Liver (tissue), 9 donors: Measurements from ENCODE around the gene ACSL6. TPM values are rescaled to one million over a fixed set of nuclear protein-coding genes. Genes with fewer than 3 reads are reported as not detected.
A peak's percentile ranks its signal among the peaks of the same experiment; 100 is the strongest.

Experiments used
- DNase-seq: peaks from one replicate; pipeline ENCODE4 v3.0.0-alpha.2; 2017; ENCODE audit warnings: low spot score
- H3K27ac ChIP-seq, 2 donors: one replicate each; pipeline ENCODE4 v1.7.0; 2013; ENCODE audit warnings: inconsistent platforms in 2 of 2, low read length in 2 of 2, control low read depth in 1 of 2, low read depth in 1 of 2, mild to moderate bottlenecking in 1 of 2
- H3K27me3 ChIP-seq, 4 donors: one replicate each; pipeline versions ENCODE4 v1.6.1 to v1.7.0; 2013; ENCODE audit warnings: low read length in 3 of 4, inconsistent platforms in 1 of 4, mild to moderate bottlenecking in 1 of 4, moderate library complexity in 1 of 4; ENCODE audit not compliant: control insufficient read depth in 4 of 4, insufficient read depth in 4 of 4
- H3K36me3 ChIP-seq, 4 donors: one replicate each; pipeline versions ENCODE4 v1.6.1 to v1.7.0; 2013; ENCODE audit warnings: low read length in 3 of 4, mild to moderate bottlenecking in 3 of 4, low read depth in 1 of 4, moderate library complexity in 1 of 4; ENCODE audit not compliant: control insufficient read depth in 4 of 4, insufficient read depth in 3 of 4
- H3K4me1 ChIP-seq, 4 donors: one replicate each; pipeline versions ENCODE4 v1.6.1 to v1.7.0; 2013; ENCODE audit warnings: low read length in 3 of 4, mild to moderate bottlenecking in 3 of 4, moderate library complexity in 1 of 4; ENCODE audit not compliant: control insufficient read depth in 4 of 4, insufficient read depth in 4 of 4
- H3K4me3 ChIP-seq, 3 donors: one replicate each; pipeline versions ENCODE4 v1.6.1 to v1.7.0; 2013; ENCODE audit warnings: low read length in 3 of 3, control low read depth in 1 of 3, low read depth in 1 of 3, mild to moderate bottlenecking in 1 of 3
- H3K9ac ChIP-seq, 2 donors: one replicate each; pipeline ENCODE4 v1.7.0; 2013; ENCODE audit warnings: low read length in 2 of 2, mild to moderate bottlenecking in 2 of 2, moderate library complexity in 2 of 2, control low read depth in 1 of 2, low read depth in 1 of 2
- H3K9me3 ChIP-seq, 4 donors: one replicate each; pipeline versions ENCODE4 v1.6.1 to v1.7.0; 2013; ENCODE audit warnings: low read length in 3 of 4; ENCODE audit not compliant: control insufficient read depth in 4 of 4
- ATF3 ChIP-seq: IDR thresholded peaks from 2 replicates; pipeline ENCODE4 v1.6.1; 2016; ENCODE audit warnings: antibody characterized with exemption
- CTCF ChIP-seq: fragments of 150-350 bp; IDR thresholded peaks from 2 replicates; pipeline ENCODE4 v1.5.1; 2017; ENCODE audit warnings: improper control_type of control experiment, low read depth, low read length; ENCODE audit not compliant: missing input control
- EGR1 ChIP-seq, 2 donors: IDR thresholded peaks; 2 replicates each; pipeline ENCODE4 v1.6.1; 2016 to 2018; ENCODE audit warnings: antibody characterized with exemption in 2 of 2, low read depth in 2 of 2
- FOXA1 ChIP-seq: IDR thresholded peaks from 2 replicates; pipeline ENCODE4 v1.6.1; 2016; ENCODE audit warnings: antibody characterized with exemption
- FOXA2 ChIP-seq: IDR thresholded peaks from 2 replicates; pipeline ENCODE4 v1.6.1; 2016; ENCODE audit warnings: antibody characterized with exemption
- GABPA ChIP-seq, 2 donors: IDR thresholded peaks in 1 of 2; conservative IDR thresholded peaks in 1 of 2; 2 replicates each; pipeline ENCODE4 v1.6.1; 2016; ENCODE audit warnings: antibody characterized with exemption in 2 of 2, mild to moderate bottlenecking in 1 of 2, moderate library complexity in 1 of 2
- HNF4A ChIP-seq, 2 donors: conservative IDR thresholded peaks; 2 replicates each; pipeline ENCODE4 v1.6.1; 2016; ENCODE audit warnings: antibody characterized with exemption in 2 of 2, mild to moderate bottlenecking in 2 of 2
- HNF4G ChIP-seq: IDR thresholded peaks from 2 replicates; pipeline ENCODE4 v1.6.1; 2016; ENCODE audit warnings: antibody characterized with exemption
- JUND ChIP-seq, 2 donors: IDR thresholded peaks; 2 replicates each; pipeline ENCODE4 v1.6.1; 2016; ENCODE audit warnings: antibody characterized with exemption in 2 of 2
- MAX ChIP-seq: IDR thresholded peaks from 2 replicates; pipeline ENCODE4 v1.6.1; 2016; ENCODE audit warnings: antibody characterized with exemption
- NR2F2 ChIP-seq: IDR thresholded peaks from 2 replicates; pipeline ENCODE4 v1.6.1; 2016; ENCODE audit warnings: antibody characterized with exemption
- RAD21 ChIP-seq, 2 donors: IDR thresholded peaks; 2 replicates each; pipeline ENCODE4 v1.6.1; 2016; ENCODE audit warnings: antibody characterized with exemption in 2 of 2, mild to moderate bottlenecking in 2 of 2
- REST ChIP-seq: IDR thresholded peaks from 2 replicates; pipeline ENCODE4 v1.6.1; 2016; ENCODE audit warnings: antibody characterized with exemption, mild to moderate bottlenecking
- RXRA ChIP-seq, 2 donors: IDR thresholded peaks; 2 replicates each; pipeline ENCODE4 v1.6.1; 2017 to 2018; ENCODE audit warnings: antibody characterized with exemption in 2 of 2, mild to moderate bottlenecking in 1 of 2
- SP1 ChIP-seq: IDR thresholded peaks from 2 replicates; pipeline ENCODE4 v1.6.1; 2018; ENCODE audit warnings: antibody characterized with exemption, mild to moderate bottlenecking
- TAF1 ChIP-seq: conservative IDR thresholded peaks from 2 replicates; pipeline ENCODE4 v1.6.1; 2016; ENCODE audit warnings: antibody characterized with exemption, mild to moderate bottlenecking
- YY1 ChIP-seq: IDR thresholded peaks from 2 replicates; pipeline ENCODE4 v1.6.1; 2016; ENCODE audit warnings: antibody characterized with exemption, mild to moderate bottlenecking
- ZBTB33 ChIP-seq: IDR thresholded peaks from 2 replicates; pipeline ENCODE4 v1.6.1; 2016; ENCODE audit warnings: antibody characterized with exemption
- whole genome bisulfite sequencing: extraction: QIAGEN DNeasy Blood & Tissue Kit; methylation state at CpG from one replicate; pipeline ENCODE4 v1.1.7; 2013; 5-methylcytosine and 5-hydroxymethylcytosine counted together
- polyA plus RNA-seq, 2 donors: library from polyadenylated mRNA; stranded (reverse) in 1 of 2; unstranded in 1 of 2; fragments of 200-250 nt in 1 of 2; fragments of >200 nt in 1 of 2; fragmentation: Nextera tagmentation in 1 of 2; extraction: Ambion mirVana in 1 of 2; gene quantifications; one replicate each; pipeline versions ENCODE4 v1.2.1 to v1.2.3, GENCODE V29; 2013 to 2015
- total RNA-seq, 2 donors: library from RNA; depleted of rRNA; stranded (reverse); fragments of >200 nt; gene quantifications; one replicate each; pipeline ENCODE4 v1.2.3, GENCODE V29; 2014
- donor health status: healthy.
- donor health status: healthy.
- donor health status: healthy.
- donor health status: healthy.
- donor health status: healthy.

The ACSL6 gene
- total and polyA plus RNA-seq, 4 donors = 0.89 to 129 (median 4.6) TPM

- Histone ChIP-seq H3K27ac (no peak overlapping the region), H3K9ac (no peak overlapping the region), H3K9me3 (no peaks in the 10 kb centered on the region), H3K27me3 (no peaks in the 10 kb centered on the region), H3K4me3 (no peak overlapping the region), H3K36me3 (no peaks in the 10 kb centered on the region), H3K4me1 (peaks cover 3 to 16% (median 13%) of the 10 kb centered on the region in 4 donors)
- no peak for TF ChIP-seq EGR1 (IDR thresholded peaks at IDR 0.05; ENCODE audit: low read depth in 2 of 2)
- DNase-seq = peak; percentile 32
- WGBS = 97% methylated on average over 2 of the region's 2 CpGs
These were observed 2.3 kb upstream of the ACSL6 start for GRCh38 chr5:132013711-132014110.

- Histone ChIP-seq H3K9me3 (no peaks in the 10 kb centered on the region), H3K27ac (no peak overlapping the region), H3K27me3 (no peaks in the 10 kb centered on the region), H3K9ac (no peak overlapping the region), H3K4me3 (no peak overlapping the region), H3K36me3 (no peaks in the 10 kb centered on the region), H3K4me1 (peaks cover 3 to 16% (median 13%) of the 10 kb centered on the region in 4 donors)
- no peak for TF ChIP-seq ATF3
- TF ChIP-seq ZBTB33 = no peak
- no peak for TF ChIP-seq GABPA (IDR thresholded peaks at IDR 0.05 in 1 of 2, conservative IDR thresholded peaks at IDR 0.05 in 1 of 2)
- no peak for TF ChIP-seq FOXA2
- TF ChIP-seq REST = no peak
- TF ChIP-seq HNF4A (conservative IDR thresholded peaks at IDR 0.05) = no peak
- no peak for TF ChIP-seq NR2F2
- TF ChIP-seq RXRA (IDR thresholded peaks at IDR 0.05) = no peak
- no peak for TF ChIP-seq TAF1
- TF ChIP-seq FOXA1 = no peak
- no peak for TF ChIP-seq EGR1 (IDR thresholded peaks at IDR 0.05; ENCODE audit: low read depth in 2 of 2)
- TF ChIP-seq YY1 = no peak
- no peak for TF ChIP-seq SP1
- no peak for TF ChIP-seq HNF4G
- no peak for TF ChIP-seq CTCF
- TF ChIP-seq RAD21 (IDR thresholded peaks at IDR 0.05) = no peak
- no peak for TF ChIP-seq MAX
- TF ChIP-seq JUND (IDR thresholded peaks at IDR 0.05) = no peak
- whole genome bisulfite sequencing = 93% methylated on average over 5 of the region's 5 CpGs
- DNase-seq = peak; percentile 23
These were observed 1.7 kb upstream of the ACSL6 start for GRCh38 chr5:132013006-132013689.
